Measurements from ENCODE around the gene GAS2L1.

The GAS2L1 gene

GRCh38 chr22:29309332-29310064 is 3.0 kb downstream of the GAS2L1 start:
- no peak overlapping the region for H3K27ac ChIP-seq
- no peak overlapping the region for H3K9ac ChIP-seq (ENCODE audit: insufficient read length)
- DNase-seq (ENCODE audit: low read depth, low spot score): no peak
- no peak overlapping the region for H3K4me3 ChIP-seq
- no peak for TF ChIP-seq EZH2 (IDR thresholded peaks at IDR 0.05)
- TF ChIP-seq POLR2AphosphoS5 (IDR thresholded peaks at IDR 0.05; ENCODE audit: borderline replicate concordance, low read depth, low read length): no peak
- TF ChIP-seq FOXP2 (optimal IDR thresholded peaks at IDR 0.05; ENCODE audit: control extremely low read depth, extremely low read length, insufficient read depth): no peak
- no peaks in the 10 kb centered on the region for H3K9me3 ChIP-seq (ENCODE audit: low read depth, low read length)
- H3K36me3 ChIP-seq (ENCODE audit: insufficient read depth, low read length): no peaks in the 10 kb centered on the region

- no peak for DNase-seq (ENCODE audit: low read depth, low spot score)
- Histone ChIP-seq H3K9me3 (ENCODE audit: low read depth, low read length) (no peaks in the 10 kb centered on the region), H3K36me3 (ENCODE audit: insufficient read depth, low read length) (no peaks in the 10 kb centered on the region), H3K4me3 (no peak overlapping the region), H3K27ac (no peak overlapping the region), H3K9ac (ENCODE audit: insufficient read length) (no peak overlapping the region)
- TF ChIP-seq POLR2AphosphoS5 (IDR thresholded peaks at IDR 0.05; ENCODE audit: borderline replicate concordance, low read depth, low read length): no peak
- no peak for TF ChIP-seq EZH2 (IDR thresholded peaks at IDR 0.05)
- no peak for TF ChIP-seq FOXP2 (optimal IDR thresholded peaks at IDR 0.05; ENCODE audit: control extremely low read depth, extremely low read length, insufficient read depth)
Observed at GRCh38 chr22:29310065-29310862, 3.8 kb downstream of the GAS2L1 start.

GRCh38 chr22:29310863-29311339 is 4.5 kb downstream of the GAS2L1 start:
- Histone ChIP-seq H3K27ac (no peak overlapping the region), H3K9ac (ENCODE audit: insufficient read length) (no peak overlapping the region)

GRCh38 chr22:29311464-29312217 is 5.2 kb downstream of the GAS2L1 start:
- Histone ChIP-seq H3K9me3 (ENCODE audit: low read depth, low read length) (no peaks in the 10 kb centered on the region), H3K27ac (no peak overlapping the region), H3K36me3 (ENCODE audit: insufficient read depth, low read length) (no peaks in the 10 kb centered on the region), H3K9ac (ENCODE audit: insufficient read length) (no peak overlapping the region), H3K4me3 (no peak overlapping the region)
- no peak for DNase-seq (ENCODE audit: low read depth, low spot score)
- TF ChIP-seq POLR2AphosphoS5 (IDR thresholded peaks at IDR 0.05; ENCODE audit: borderline replicate concordance, low read depth, low read length) (no peak), EZH2 (IDR thresholded peaks at IDR 0.05) (no peak), FOXP2 (optimal IDR thresholded peaks at IDR 0.05; ENCODE audit: control extremely low read depth, extremely low read length, insufficient read depth) (no peak)

More at GRCh38 chr22:29310863-29311339, 4.5 kb downstream of the GAS2L1 start:
- no peak for DNase-seq (ENCODE audit: low read depth, low spot score)
- no peak overlapping the region for H3K4me3 ChIP-seq
- no peak for TF ChIP-seq EZH2 (IDR thresholded peaks at IDR 0.05)
- no peaks in the 10 kb centered on the region for H3K9me3 ChIP-seq (ENCODE audit: low read depth, low read length)
- no peaks in the 10 kb centered on the region for H3K36me3 ChIP-seq (ENCODE audit: insufficient read depth, low read length)

- Histone ChIP-seq H3K4me3 (no peak overlapping the region), H3K9me3 (ENCODE audit: low read depth, low read length) (no peaks in the 10 kb centered on the region), H3K27ac (no peak overlapping the region), H3K9ac (ENCODE audit: insufficient read length) (no peak overlapping the region), H3K36me3 (ENCODE audit: insufficient read depth, low read length) (no peaks in the 10 kb centered on the region)
- TF ChIP-seq EZH2 (IDR thresholded peaks at IDR 0.05) (no peak), FOXP2 (optimal IDR thresholded peaks at IDR 0.05; ENCODE audit: control extremely low read depth, extremely low read length, insufficient read depth) (no peak), POLR2AphosphoS5 (IDR thresholded peaks at IDR 0.05; ENCODE audit: borderline replicate concordance, low read depth, low read length) (no peak)
- no peak for DNase-seq (ENCODE audit: low read depth, low spot score)
Observed at GRCh38 chr22:29312218-29313125, 6.0 kb downstream of the GAS2L1 start.

- no peak for DNase-seq (ENCODE audit: low read depth, low spot score)
- TF ChIP-seq POLR2AphosphoS5 (IDR thresholded peaks at IDR 0.05; ENCODE audit: borderline replicate concordance, low read depth, low read length) (no peak), EZH2 (IDR thresholded peaks at IDR 0.05) (no peak), FOXP2 (optimal IDR thresholded peaks at IDR 0.05; ENCODE audit: control extremely low read depth, extremely low read length, insufficient read depth) (no peak)
- no peak overlapping the region for H3K9ac ChIP-seq (ENCODE audit: insufficient read length)
- H3K36me3 ChIP-seq (ENCODE audit: insufficient read depth, low read length): no peaks in the 10 kb centered on the region
- H3K27ac ChIP-seq: no peak overlapping the region
- no peak overlapping the region for H3K4me3 ChIP-seq
- H3K9me3 ChIP-seq (ENCODE audit: low read depth, low read length): no peaks in the 10 kb centered on the region
Observed at GRCh38 chr22:29313126-29313575, 6.7 kb downstream of the GAS2L1 start.

GRCh38 chr22:29313576-29314466 is 7.4 kb downstream of the GAS2L1 start:
- no peak for DNase-seq (ENCODE audit: low read depth, low spot score)
- Histone ChIP-seq H3K4me3 (peak overlapping the region; percentile 75), H3K36me3 (ENCODE audit: insufficient read depth, low read length) (no peaks in the 10 kb centered on the region)

More at GRCh38 chr22:29313576-29314466, 7.4 kb downstream of the GAS2L1 start:
- H3K9me3 ChIP-seq (ENCODE audit: low read depth, low read length): no peaks in the 10 kb centered on the region
- H3K27ac ChIP-seq: no peak overlapping the region
- no peak overlapping the region for H3K9ac ChIP-seq (ENCODE audit: insufficient read length)
- TF ChIP-seq FOXP2 (optimal IDR thresholded peaks at IDR 0.05; ENCODE audit: control extremely low read depth, extremely low read length, insufficient read depth): no peak
- no peak for TF ChIP-seq EZH2 (IDR thresholded peaks at IDR 0.05)
- TF ChIP-seq POLR2AphosphoS5 (IDR thresholded peaks at IDR 0.05; ENCODE audit: borderline replicate concordance, low read depth, low read length): no peak
